ENCODE data around the gene BBS9.

The BBS9 gene

DNA sequence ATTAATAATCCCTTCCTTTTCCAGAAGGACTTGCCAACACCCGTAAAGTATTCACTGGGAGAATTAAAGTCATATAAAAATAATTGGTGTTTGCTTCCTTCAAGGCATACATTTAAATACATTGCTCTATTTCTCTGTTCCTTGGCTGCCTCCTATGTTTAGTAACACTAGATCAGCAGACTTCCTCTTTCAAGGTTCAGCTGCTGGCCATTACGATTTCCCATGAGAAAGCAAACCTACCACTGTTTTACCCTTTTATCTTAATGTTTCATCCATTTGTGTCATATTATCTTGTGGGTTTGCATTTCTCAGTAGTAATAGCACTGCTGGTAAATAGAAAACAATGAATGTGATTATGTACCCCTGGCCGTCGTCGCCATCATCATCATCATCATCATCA is 462.1 kb downstream of the BBS9 start:
- Mint-ChIP-seq H3K4me1 (no peaks in the 10 kb centered on the region), H3K9me3 (peaks cover 4% of the 10 kb centered on the region), H3K36me3 (no peaks in the 10 kb centered on the region), H3K4me3 (no peak overlapping the region), H3K27ac (no peak overlapping the region)
- ATAC-seq (no peak), DNase-seq (ENCODE audit: low spot score in 2 of 2) (no peak)

DNA sequence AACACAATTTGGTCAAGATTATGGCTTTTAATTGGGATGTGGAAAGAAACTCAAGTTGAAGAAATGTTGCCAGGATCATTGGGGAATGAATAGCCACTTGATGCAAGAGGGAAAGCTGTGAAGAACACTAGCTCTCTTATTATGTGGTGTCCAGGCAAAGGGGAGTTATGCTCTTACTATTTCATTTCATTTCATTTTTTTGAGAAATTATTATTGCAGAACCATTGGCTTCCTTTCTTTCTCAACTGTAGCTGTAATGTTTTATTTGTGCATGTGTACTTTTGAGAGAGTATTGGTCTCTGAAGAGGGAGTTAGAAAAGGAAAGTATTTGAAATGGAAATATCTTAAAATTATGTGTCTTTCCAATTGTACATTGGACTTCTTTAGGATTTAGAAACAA is 463.4 kb downstream of the BBS9 start:
- H3K4me3 Mint-ChIP-seq, result no peak overlapping the region
- no peaks in the 10 kb centered on the region for H3K36me3 Mint-ChIP-seq

GRCh38 chr7:33593611-33594010 is 464.2 kb downstream of the BBS9 start:
- Mint-ChIP-seq H3K27ac (no peak overlapping the region), H3K4me1 (no peaks in the 10 kb centered on the region), H3K9me3 (peaks cover 4% of the 10 kb centered on the region), H3K4me3 (no peak overlapping the region), H3K36me3 (no peaks in the 10 kb centered on the region)
- no peak for DNase-seq (ENCODE audit: low spot score in 2 of 2)
- no peak for ATAC-seq

More for the DNA sequence above, 463.4 kb downstream of the BBS9 start:
- Mint-ChIP-seq H3K9me3 (peaks cover 4% of the 10 kb centered on the region), H3K27ac (no peak overlapping the region), H3K4me1 (no peaks in the 10 kb centered on the region)
- no peak for ATAC-seq
- DNase-seq (ENCODE audit: low spot score in 2 of 2), result no peak

- H3K9me3 Mint-ChIP-seq, result peaks cover 4% of the 10 kb centered on the region
- H3K27ac Mint-ChIP-seq, result no peak overlapping the region
- DNase-seq (ENCODE audit: low spot score in 2 of 2) (no peak), ATAC-seq (no peak)
- H3K36me3 Mint-ChIP-seq, result no peaks in the 10 kb centered on the region
- no peak overlapping the region for H3K4me3 Mint-ChIP-seq
- H3K4me1 Mint-ChIP-seq, result no peaks in the 10 kb centered on the region
These were observed 467.3 kb downstream of the BBS9 start for GRCh38 chr7:33596686-33597085.

- peaks cover 4% of the 10 kb centered on the region for H3K9me3 Mint-ChIP-seq
- H3K4me3 Mint-ChIP-seq, result no peak overlapping the region
- no peaks in the 10 kb centered on the region for H3K36me3 Mint-ChIP-seq
- DNase-seq (ENCODE audit: low spot score in 2 of 2) (no peak), ATAC-seq (no peak)
- no peaks in the 10 kb centered on the region for H3K4me1 Mint-ChIP-seq
- no peak overlapping the region for H3K27ac Mint-ChIP-seq
These were observed 467.8 kb downstream of the BBS9 start for GRCh38 chr7:33597181-33597580.

DNA sequence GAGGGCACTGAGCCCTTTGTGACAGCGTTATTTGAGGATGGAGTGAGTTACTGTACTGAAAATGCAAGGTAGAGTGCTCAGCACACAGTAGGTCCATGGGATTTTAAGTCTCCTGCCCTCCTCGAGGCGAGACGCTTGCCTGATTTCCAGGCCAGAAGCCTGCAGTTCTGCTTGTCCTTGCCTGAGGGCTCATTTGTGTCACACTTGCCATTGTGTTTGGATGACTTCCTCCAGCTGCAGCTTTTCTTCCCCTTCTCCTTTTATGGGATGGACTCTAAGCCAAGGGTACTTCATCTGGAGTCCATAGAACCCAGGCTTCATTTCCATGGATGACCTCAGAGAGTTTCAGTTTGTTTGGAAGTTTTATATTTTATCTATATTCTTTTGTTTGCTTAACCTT is 471.7 kb downstream of the BBS9 start:
- H3K4me1 Mint-ChIP-seq, result no peaks in the 10 kb centered on the region
- no peak for ATAC-seq
- no peak overlapping the region for H3K27ac Mint-ChIP-seq
- H3K36me3 Mint-ChIP-seq, result no peaks in the 10 kb centered on the region
- DNase-seq (ENCODE audit: low spot score in 2 of 2), result no peak
- no peaks in the 10 kb centered on the region for H3K9me3 Mint-ChIP-seq
- H3K4me3 Mint-ChIP-seq, result no peak overlapping the region

- H3K36me3 Mint-ChIP-seq, result no peaks in the 10 kb centered on the region
- DNase-seq (ENCODE audit: low spot score in 2 of 2), result no peak
- no peaks in the 10 kb centered on the region for H3K4me1 Mint-ChIP-seq
- H3K9me3 Mint-ChIP-seq, result no peaks in the 10 kb centered on the region
- no peak overlapping the region for H3K4me3 Mint-ChIP-seq
- H3K27ac Mint-ChIP-seq, result no peak overlapping the region
- ATAC-seq, result no peak
These were observed 472.5 kb downstream of the BBS9 start for GRCh38 chr7:33601884-33602283.

- H3K9me3 Mint-ChIP-seq, result no peaks in the 10 kb centered on the region
- no peak for ATAC-seq
- H3K27ac Mint-ChIP-seq, result no peak overlapping the region
- no peak for DNase-seq (ENCODE audit: low spot score in 2 of 2)
- H3K4me1 Mint-ChIP-seq, result no peaks in the 10 kb centered on the region
- H3K36me3 Mint-ChIP-seq, result no peaks in the 10 kb centered on the region
- H3K4me3 Mint-ChIP-seq, result no peak overlapping the region
These were observed 474.7 kb downstream of the BBS9 start for GRCh38 chr7:33604056-33604455.

DNA sequence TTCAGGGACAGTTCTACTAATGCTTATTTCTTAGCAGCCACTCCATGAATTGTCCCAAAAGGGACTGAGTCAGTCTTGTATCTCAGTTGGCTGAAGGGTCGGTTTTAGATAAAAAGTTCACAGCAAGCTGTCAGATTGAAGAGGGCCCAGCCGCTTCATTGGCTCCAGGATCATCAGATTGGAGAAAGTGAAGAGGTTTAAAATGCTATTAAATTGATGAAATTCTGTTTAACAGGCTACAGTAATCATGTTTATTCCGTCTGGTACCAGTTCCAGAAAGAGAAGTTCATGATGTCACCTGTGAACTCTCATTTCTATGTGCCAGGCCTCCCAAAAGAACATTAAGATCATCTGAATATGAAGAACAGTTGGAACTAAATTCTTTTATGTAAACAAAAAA is 481.6 kb downstream of the BBS9 start:
- Mint-ChIP-seq H3K36me3 (no peaks in the 10 kb centered on the region), H3K4me3 (no peak overlapping the region), H3K27ac (no peak overlapping the region), H3K9me3 (peaks cover 4% of the 10 kb centered on the region), H3K4me1 (no peaks in the 10 kb centered on the region)
- DNase-seq (ENCODE audit: low spot score in 2 of 2), result no peak
- no peak for ATAC-seq

GRCh38 chr7:33612442-33612841 is 483.1 kb downstream of the BBS9 start:
- Mint-ChIP-seq H3K36me3 (no peaks in the 10 kb centered on the region), H3K27ac (no peak overlapping the region), H3K4me3 (no peak overlapping the region), H3K9me3 (peaks cover 5% of the 10 kb centered on the region), H3K4me1 (no peaks in the 10 kb centered on the region)
- DNase-seq (ENCODE audit: low spot score in 2 of 2), result no peak
- ATAC-seq, result no peak

GRCh38 chr7:33614357-33615117 is 485.2 kb downstream of the BBS9 start:
- Mint-ChIP-seq H3K9me3 (peaks cover 12% of the 10 kb centered on the region), H3K36me3 (no peaks in the 10 kb centered on the region), H3K4me1 (no peaks in the 10 kb centered on the region), H3K27ac (no peak overlapping the region), H3K4me3 (no peak overlapping the region)
- no peak for ATAC-seq
- no peak for DNase-seq (ENCODE audit: low spot score in 2 of 2)

- no peak overlapping the region for H3K27ac Mint-ChIP-seq
- ATAC-seq (no peak), DNase-seq (ENCODE audit: low spot score in 2 of 2) (no peak)
- no peaks in the 10 kb centered on the region for H3K4me1 Mint-ChIP-seq
- no peaks in the 10 kb centered on the region for H3K36me3 Mint-ChIP-seq
- H3K4me3 Mint-ChIP-seq, result no peak overlapping the region
- H3K9me3 Mint-ChIP-seq, result peaks cover 24% of the 10 kb centered on the region
These were observed 487.4 kb downstream of the BBS9 start for GRCh38 chr7:33616752-33617151.

DNA sequence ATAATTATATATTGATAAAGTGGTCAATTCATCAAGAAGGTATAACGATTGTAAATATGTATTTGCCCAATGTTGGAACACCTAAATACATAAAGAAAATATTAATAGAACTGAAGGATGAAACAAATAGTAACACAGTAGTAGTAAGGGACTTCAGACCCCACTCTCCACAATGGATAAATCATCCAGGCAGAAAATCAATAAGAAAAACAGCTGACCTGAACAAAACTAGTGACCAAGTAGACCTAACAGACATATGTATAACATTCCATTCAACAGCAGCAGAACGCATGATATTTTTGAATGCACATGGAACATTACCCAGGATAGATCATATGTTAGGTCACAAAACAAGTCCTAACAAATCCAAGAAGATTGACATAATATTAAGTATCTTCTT is 489.9 kb downstream of the BBS9 start:
- Mint-ChIP-seq H3K9me3 (peaks cover 22% of the 10 kb centered on the region), H3K27ac (no peak overlapping the region), H3K4me1 (no peaks in the 10 kb centered on the region), H3K4me3 (no peak overlapping the region), H3K36me3 (no peaks in the 10 kb centered on the region)
- DNase-seq (ENCODE audit: low spot score in 2 of 2) (no peak), ATAC-seq (no peak)

- Mint-ChIP-seq H3K4me3 (no peak overlapping the region), H3K36me3 (no peaks in the 10 kb centered on the region), H3K27ac (no peak overlapping the region), H3K4me1 (no peaks in the 10 kb centered on the region), H3K9me3 (peaks cover 25% of the 10 kb centered on the region)
- ATAC-seq (no peak), DNase-seq (ENCODE audit: low spot score in 2 of 2) (no peak)
These were observed 493.9 kb downstream of the BBS9 start for GRCh38 chr7:33623267-33623666.

DNA sequence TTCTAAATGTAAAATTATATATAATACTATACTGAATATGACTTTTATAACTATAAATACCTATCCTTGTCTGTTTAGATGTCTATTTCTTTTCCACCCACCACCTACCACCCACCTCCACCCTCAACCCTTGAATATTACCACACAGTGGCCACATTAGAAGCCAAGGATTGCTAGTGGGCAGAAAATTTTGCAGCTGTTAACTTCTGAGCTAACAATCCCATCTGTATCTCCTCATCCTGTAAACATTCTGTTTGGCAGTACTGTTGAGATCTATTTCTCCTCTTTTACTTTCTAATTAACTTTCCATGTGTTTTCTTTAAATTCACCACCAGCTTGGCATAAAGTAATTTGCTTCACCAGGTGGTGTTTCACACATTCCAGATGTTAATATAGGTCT is 494.9 kb downstream of the BBS9 start:
- DNase-seq (ENCODE audit: low spot score in 2 of 2) (no peak), ATAC-seq (no peak)
- H3K9me3 Mint-ChIP-seq, result peaks cover 20% of the 10 kb centered on the region
- H3K4me1 Mint-ChIP-seq, result no peaks in the 10 kb centered on the region
- H3K27ac Mint-ChIP-seq, result no peak overlapping the region
- no peak overlapping the region for H3K4me3 Mint-ChIP-seq
- no peaks in the 10 kb centered on the region for H3K36me3 Mint-ChIP-seq

DNA sequence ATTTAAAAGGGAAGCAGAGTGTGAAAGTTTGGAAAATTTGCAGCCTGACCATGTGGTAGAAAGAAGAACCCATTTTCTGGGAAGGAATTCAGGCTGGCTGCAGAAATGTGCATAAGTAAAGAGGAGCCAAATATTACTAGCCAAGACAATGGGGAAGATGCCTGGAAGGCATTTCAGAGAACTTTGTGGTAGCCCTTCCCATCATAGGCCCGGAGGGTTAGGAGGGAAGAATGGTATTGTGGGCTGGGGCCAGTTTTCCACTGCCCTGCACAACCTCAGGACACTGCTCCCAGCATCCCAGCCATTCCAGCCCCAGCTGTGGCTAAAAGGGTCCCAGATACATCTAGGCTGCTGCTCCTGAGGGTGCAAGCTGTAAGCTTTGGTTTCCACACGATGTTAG is 497.5 kb downstream of the BBS9 start:
- Mint-ChIP-seq H3K4me3 (no peak overlapping the region), H3K27ac (no peak overlapping the region), H3K36me3 (no peaks in the 10 kb centered on the region), H3K4me1 (no peaks in the 10 kb centered on the region), H3K9me3 (peaks cover 8% of the 10 kb centered on the region)
- ATAC-seq (no peak), DNase-seq (ENCODE audit: low spot score in 2 of 2) (no peak)

GRCh38 chr7:33627741-33628140 is 498.4 kb downstream of the BBS9 start:
- Mint-ChIP-seq H3K9me3 (peaks cover 8% of the 10 kb centered on the region), H3K4me3 (no peak overlapping the region), H3K4me1 (no peaks in the 10 kb centered on the region), H3K36me3 (no peaks in the 10 kb centered on the region), H3K27ac (no peak overlapping the region)
- ATAC-seq (no peak), DNase-seq (ENCODE audit: low spot score in 2 of 2) (no peak)

Measured in stimulated activated effector memory CD8-positive, alpha-beta T cell treated with anti-CD3 and anti-CD28 coated beads, Interleukin-12 subunit alpha, Interleukin-12 subunit beta, amount 100 ng/mL, for 72 hours (primary cell).